ENCODE results near the gene MAP2K6.

The MAP2K6 gene

GRCh38 chr17:69578385-69578936, 164.0 kb downstream of the MAP2K6 start:
- no peak for DNase-seq (ENCODE audit: low read depth)

DNA sequence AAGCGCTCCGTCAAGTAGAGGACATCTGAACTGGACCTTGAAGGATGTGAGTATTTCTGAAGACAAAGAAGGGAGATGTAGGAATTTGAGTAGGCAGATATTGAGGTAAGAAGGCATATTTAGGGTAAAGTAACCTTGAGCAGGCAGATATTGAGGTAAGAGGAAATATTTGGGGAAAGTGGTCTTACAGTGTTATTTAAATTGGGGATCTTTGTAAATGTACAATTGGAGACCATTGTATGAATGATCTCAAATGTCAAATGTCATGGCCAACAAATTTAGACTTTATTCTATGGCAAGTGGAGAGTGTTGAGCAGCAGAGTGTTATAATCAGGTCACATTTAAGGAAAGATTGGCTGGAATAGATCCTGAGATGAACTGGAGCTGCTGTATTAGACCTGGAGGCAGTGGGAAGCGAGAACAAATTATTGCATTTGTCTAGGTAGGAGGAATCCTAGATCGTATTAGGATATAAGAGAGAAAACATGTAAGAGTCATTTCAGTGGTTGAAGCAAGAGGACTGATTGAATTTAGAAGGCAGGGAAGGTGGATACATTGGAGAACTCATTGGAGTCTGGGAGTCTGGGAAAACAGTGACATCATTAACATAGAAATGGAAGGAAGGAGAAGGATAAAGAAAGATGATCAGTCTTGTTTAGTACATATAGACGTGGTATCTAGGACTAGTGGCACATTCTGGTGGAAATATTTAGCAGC, 165.6 kb downstream of the MAP2K6 start:
- no peak for DNase-seq (ENCODE audit: low read depth)

DNA sequence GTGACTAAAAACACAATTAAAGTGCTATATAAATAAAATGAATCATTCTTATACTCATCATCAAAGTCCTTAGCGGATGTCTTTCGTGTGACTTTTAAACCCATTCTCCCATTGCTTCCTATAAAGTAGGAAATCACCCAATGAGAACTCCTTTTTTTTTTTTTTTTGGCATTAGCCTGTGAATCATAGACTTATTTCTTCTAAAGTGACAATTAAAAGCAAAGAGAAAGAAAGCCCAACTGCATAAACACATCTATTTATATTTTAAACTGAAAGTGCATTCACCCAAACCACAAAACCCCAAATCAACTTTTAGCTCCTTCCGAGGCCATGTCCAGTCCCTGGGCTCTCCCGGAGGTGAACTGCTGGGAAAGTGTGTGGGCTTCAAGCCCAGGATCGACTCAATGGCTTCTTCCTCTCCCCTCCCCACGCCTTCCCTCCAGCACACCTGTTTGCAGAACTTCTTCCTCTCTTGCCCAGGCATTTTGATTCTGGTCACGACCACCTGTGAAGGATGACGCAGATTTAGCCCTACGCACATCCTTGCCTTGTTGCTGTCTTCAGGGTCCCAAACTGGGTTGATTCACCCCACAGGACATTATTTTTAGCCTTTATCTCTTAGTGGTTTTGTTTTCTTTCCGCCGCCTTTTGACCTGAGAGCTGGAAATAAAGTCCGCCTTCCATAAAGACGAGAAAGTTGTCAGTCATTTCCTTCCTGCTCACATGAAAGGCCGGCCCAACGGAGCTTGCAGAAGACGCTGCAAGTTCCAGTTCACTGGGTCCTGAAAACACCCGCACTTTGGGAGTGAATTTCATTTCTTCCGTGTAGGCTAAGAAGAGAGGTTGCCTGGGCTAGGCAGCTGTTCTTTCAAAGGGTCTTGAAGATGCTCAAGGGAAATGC, 166.8 kb downstream of the MAP2K6 start:
- DNase-seq (ENCODE audit: low read depth): no peak

GRCh38 chr17:69588316-69588715, 173.8 kb downstream of the MAP2K6 start:
- no peak for DNase-seq (ENCODE audit: low read depth)

DNA sequence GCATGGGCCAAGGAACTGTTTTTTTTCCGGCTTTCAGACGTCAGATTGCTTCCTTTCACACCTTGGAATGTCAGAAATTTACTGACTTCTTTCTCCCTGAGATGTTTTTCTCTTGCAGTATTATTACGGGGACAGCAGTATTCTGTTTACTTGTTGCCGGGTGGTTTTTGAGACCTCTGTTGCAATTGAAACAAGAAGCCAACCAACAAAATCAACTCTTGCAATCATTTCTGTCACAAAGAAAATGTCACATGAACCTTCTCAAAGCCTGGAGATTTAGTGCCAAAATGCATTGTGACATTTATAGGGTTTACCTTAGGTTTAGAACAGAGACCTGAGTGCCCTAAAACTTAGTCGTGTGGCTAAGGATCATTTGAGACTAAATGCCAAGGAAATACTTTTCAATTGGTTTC, 174.3 kb downstream of the MAP2K6 start:
- no peak for DNase-seq (ENCODE audit: low read depth)

DNA sequence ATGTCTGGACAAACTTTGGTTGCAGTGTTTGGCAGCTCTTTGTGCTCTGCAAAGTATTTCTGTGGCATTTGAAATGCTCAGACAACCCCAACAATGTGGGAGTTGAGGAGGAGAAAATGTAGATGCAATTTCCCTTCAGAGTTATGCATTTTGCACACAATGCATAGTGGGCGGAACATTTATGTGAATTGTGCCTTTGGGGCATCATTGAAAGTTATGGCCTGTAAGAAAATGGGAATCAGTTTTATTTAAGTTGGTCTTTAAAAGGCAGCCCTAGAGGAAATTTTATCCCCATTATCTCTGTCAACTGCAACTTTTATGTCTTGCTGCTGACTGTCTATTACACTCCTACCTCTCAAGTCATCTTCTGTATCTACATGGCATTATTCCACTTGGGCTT, 176.2 kb downstream of the MAP2K6 start:
- no peak for DNase-seq (ENCODE audit: low read depth)

- DNase-seq (ENCODE audit: low read depth): peak; percentile 41
Observed at GRCh38 chr17:69592692-69593350, 178.3 kb downstream of the MAP2K6 start.

DNA sequence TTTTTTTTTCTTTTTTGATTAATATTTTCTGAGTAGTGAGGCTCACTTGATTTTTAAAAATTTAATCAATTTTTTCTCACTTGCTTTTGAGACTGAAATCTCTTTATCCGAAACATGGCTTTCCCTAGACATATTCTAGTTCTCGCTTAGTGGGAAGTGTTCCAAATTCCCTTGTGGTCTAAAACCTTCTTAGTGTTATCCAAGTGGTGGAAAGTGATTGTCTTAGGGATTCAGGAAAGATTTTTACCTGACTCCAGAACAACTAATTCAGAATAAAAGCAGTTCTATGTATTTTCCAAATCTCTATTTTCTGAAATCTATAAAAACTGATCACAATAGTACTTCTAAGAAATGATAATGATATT, 178.8 kb downstream of the MAP2K6 start:
- DNase-seq (ENCODE audit: low read depth): no peak

GRCh38 chr17:69593716-69594115, 179.2 kb downstream of the MAP2K6 start:
- no peak for DNase-seq (ENCODE audit: low read depth)

- no peak for DNase-seq (ENCODE audit: low read depth)
Observed at GRCh38 chr17:69594641-69595040, 180.1 kb downstream of the MAP2K6 start.

- no peak for DNase-seq (ENCODE audit: low read depth)
Observed at GRCh38 chr17:69596141-69596540, 181.6 kb downstream of the MAP2K6 start.

- DNase-seq (ENCODE audit: low read depth): peak; percentile 53
Observed at GRCh38 chr17:69597898-69598692, 183.6 kb downstream of the MAP2K6 start.

DNA sequence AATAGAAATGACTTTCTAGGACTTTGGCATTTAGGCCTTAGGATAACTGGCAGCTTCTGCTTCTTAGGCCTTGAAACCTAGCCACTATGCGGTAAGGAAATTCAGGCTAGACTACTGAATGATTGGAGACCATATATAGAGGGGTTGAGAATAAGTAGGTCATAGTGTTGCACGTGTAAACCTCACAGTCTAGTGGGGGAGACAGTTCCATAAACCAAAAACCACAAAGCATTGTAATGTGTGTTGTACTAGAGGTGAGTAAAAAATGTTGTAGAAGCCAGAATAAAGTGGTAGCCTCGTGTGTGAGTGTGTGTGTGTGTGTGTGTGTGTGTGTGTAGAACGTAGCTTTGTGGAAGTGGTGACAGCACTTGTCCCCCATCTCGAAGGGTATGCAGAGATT, 188.5 kb downstream of the MAP2K6 start:
- no peak for DNase-seq (ENCODE audit: low read depth)

Data from HS-5 (cell line).